Fibroblast of skin of back (primary cell): ENCODE measurements around the gene TEAD4.

Experiments used
- DNase-seq: peaks from one replicate; pipeline ENCODE4 v3.0.0-alpha.2; 2013

The TEAD4 gene

DNA sequence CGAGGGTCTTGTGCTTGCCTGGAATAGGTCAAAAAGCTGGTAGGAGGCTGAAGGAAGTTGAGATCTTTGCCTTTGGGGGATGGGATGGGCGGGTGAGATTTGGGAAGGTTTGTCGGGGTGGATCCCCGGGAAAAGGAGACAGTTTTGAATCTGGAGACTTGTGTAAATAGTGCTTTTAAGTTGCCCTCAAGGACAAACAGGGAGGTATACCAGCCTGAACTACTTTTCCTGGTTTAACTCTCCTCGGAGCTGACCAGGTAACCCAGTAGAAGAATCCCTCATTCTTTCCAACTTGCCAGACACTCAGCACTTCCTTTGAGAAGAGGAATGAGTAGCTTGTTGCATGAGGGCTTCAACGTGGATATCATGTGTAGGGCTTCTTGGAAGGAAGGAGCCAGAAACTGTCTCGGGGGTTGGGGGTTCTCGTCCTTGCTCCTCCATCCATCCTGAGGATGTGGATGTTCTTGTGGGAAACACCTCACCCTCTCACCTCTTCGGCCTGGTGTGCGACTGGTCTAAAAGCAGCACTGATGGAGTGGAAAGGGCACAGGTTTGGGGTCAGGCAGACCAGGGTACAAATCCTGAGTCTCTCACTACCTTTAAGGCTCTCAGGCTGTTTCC lies 1.9 kb downstream of the TEAD4 start:
- no peak for DNase-seq

DNA sequence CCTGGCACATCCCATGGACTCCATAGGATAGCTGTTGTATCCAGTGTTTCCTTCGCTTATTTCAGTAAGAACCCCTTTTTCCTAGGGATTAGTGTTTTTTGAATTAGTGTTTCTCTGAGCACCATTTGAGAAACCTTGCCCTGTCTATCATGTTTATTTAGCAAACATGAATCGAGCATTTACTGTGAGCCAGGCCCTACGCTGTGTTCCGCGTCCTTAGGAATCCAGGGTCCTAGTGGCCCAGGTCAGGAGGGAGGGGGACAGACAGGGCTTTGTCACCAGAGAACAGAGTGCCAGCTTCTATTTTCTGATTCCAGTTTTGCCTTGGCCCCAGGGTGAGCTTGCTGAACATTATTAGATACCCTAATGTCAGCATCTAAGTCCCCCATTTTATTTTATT lies 2.5 kb downstream of the TEAD4 start:
- DNase-seq, result no peak

DNA sequence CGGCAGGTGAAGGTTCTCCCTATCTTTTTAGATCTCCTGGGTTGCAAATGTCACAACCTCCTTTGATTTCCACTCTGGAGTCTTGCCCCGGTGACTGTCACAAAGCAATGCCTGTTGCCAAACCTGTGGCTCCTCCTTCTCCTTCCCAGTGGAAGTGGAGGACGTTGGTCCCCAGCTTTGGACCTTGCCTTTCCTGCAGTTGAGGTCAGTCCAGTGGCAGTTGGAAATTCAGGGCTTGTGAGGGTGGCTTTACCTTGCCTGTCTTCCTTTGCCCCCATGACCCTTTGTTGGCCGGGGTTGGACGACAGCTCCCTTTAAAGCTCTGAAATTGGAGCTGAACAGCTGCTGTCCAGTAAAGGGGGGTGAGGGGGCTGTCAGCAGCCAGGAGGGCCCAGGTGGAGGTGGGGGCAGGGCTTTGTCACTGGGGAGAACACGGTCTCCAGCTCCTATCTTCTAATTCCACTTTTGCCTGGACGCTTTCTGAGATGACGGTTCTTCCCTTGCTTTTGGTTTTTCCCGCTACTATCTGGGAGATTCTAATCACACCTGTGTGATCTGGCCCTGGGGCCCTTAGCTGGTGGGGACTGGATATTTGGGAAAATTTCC lies 4.1 kb downstream of the TEAD4 start:
- no peak for DNase-seq

DNA sequence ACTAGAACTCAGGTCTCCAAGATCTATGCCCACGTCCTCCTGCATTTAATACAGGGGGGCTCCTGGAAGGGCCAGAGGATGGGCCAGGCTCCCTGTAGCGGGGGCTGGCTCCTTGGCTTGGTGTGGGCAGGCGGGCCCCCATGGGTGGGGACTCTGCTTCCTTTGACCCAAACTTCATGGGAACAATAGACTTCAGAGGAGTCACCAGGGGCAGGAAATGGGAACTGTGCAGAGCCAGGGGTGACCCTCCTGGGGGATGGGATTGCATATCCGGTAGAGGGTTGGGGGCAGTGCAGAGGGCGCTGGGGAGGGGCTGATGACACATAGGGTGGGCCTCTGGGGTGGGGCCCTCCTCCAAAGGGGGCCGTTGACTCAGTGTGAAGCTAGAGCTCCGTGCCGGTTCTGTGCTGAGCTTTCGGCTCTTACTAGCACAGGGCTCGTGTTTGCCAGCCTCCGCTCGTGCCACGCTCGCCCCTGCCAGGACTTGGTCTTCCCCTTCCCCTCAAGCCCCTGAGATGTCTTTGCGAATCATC lies 4.6 kb downstream of the TEAD4 start:
- DNase-seq, result peak; percentile 84

DNA sequence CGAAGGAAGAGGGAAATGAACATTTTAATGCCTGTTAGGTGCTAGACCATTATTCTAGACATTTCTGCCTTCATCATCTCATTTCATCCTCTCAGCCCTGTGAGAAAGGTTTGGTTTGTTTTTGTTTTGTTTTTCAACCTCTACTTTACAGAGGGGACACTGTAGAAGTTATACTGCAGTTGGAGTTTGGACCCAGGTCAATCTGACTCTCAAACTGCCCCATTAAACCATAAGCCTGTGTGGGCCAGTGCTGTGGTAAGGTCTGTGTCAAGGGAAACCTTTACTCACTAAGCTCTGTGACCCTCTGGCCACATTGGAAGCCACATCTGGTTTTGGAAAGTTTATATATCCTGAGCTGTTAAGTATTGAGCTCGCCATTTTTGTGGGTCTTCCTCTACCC lies 8.5 kb downstream of the TEAD4 start:
- no peak for DNase-seq

DNA sequence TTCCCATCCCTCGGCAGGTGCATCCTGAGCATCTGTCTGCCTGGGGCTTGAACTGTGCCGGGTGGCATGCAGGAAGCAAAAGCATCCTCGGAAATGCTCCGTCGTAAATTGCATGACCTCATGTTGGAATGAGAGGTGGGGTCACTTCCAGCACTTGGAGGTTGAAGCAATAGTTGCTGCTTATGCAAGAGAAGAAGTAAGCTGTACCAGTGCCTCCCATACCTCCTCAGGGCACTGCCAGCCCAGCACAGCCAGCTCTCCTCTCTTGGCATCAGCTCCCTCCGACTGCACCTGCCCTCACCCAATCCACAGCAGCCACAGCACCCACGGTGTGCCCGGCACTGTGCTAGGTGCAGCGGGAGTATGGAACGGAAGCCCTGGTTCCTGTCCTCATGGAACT lies 11.5 kb downstream of the TEAD4 start:
- DNase-seq, result no peak

DNA sequence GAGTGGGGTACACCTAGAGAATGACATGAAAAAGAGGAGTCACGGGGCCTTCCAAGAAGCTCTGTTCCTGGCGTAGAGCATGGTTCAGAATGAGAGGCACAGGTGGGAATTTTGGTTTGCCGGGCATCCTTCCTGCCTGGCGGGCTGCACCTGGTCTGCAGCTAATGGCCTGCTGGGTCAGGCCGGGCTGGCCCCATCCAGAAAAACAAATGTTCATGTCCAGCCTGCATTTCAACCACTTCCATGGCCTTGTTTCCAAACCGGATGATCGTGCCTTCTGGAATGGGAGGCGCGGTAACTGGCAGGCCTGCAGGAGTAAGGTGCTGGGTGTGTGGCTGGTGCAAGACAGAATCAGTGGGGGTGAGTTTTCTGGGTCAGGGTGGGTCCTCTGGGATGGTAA lies 14.4 kb downstream of the TEAD4 start:
- DNase-seq, result no peak

DNA sequence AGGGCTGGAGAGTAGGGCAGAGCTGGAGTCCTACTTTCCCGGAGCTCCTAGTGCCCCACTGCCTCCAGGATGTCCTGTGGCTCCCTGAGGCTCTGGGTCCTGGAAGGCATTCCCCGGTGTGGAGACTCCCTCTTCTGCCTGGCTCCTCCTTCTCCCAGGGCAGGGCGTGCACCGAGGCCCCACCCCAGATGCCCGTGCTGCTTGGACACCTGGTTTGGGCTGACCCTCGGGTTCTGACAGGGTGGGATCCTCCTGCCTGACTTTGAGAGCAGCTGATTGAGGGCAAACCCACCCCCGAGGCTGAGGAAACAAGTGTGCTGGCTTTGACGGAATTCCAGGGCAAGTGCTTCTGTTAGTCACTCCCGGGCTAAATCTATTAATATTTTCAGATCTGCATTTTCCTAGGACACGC lies 15.4 kb downstream of the TEAD4 start:
- DNase-seq, result peak; percentile 55

DNA sequence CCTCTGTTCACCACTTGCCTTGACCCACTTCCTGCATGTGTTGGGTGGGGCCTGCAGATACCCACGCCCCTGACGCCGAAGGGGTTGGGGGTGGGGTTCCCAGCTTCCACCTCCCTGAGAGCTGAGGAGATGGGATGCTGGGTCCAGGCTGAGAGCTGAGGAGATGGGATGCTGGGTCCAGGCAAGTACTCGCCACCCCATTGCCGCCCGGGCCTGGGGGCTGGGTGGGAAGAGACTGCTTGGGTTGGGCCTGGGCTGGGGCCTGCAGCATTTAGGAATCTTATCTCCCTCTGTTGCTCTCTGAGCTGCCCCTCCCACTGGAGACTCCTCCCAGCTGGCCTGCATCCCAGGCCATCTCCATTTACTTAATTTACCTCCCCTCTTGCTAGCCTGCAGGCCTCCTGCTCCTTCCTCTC lies 17.4 kb downstream of the TEAD4 start:
- DNase-seq, result no peak

DNA sequence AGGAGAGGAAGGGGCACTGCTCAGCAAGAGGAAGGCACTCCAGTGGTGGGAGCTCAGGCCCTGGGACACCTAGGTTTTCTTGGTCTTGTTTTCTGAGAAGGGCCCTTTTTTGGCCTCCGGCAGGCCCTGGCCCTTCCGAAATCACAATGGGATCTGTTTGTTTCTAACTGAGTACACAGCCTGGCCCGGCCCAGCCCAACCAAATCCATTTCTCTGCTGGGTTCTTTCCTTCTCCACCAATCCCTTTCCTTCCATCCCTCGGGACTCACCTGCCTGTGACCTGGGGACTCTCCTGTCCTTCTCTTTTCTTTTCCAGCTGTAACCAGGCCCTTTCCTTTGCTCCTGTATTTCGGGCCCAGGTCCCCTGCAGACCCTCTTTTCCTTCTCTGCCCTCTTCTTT lies 18.6 kb downstream of the TEAD4 start:
- no peak for DNase-seq

DNA sequence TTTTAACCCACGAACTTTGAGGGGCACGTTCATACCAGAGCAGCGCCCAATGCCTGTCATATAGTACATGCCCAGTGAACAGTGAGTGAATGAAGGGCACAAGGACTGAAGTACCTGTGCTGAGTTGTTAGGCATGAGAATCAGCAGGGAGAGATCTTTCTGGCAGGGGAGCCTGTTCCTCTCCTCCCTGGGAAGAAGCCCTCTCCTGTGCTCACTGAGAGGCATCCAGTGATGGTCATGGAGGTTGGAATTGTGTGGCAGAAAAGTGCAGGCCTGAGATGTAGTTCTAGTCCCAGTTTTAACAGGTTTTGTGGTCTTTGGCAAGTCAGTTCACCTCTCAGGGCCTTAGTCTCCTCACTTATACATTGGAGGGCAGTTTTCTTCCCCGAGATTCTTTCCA lies 20.6 kb downstream of the TEAD4 start:
- DNase-seq, result no peak

DNA sequence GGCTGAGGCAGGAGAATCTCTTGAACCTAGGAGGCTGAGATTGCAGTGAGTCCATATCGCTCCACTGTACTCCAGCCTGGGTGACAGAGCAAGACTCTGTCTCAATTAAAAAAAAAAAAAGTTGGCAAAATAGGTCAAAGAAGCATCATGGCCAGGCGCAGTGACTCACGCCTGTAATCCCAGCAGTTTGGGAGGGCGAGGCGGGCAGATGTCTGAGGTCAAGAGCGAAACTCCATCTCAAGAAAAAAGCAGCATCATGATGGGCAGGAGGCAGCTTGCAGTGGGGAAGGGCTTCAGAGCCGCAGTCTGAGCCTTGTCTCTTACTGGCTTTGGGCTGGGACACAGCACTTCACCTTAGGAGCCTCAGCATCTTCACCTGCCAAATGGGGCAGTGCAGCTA lies 21.4 kb downstream of the TEAD4 start:
- DNase-seq, result no peak

DNA sequence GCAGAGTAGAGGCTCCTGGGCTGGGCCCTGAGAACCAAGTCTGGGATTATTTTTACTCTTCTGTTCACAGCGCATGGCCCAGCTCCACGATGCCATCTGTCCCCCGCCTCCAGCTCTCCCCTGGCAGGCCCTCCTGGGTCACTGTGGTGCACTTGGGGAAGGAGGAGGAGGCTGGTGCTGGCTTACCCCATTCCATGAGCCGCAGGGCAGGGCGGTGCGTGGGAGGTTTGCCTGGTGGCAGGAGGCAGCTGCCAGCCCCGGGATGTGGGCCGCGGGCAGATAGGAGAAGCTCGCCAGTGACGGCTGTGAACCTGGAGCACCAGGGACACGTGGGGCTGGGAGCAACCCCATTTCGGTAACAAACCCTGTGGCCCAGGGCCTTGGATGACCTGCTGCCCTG lies 23.2 kb downstream of the TEAD4 start:
- no peak for DNase-seq

DNA sequence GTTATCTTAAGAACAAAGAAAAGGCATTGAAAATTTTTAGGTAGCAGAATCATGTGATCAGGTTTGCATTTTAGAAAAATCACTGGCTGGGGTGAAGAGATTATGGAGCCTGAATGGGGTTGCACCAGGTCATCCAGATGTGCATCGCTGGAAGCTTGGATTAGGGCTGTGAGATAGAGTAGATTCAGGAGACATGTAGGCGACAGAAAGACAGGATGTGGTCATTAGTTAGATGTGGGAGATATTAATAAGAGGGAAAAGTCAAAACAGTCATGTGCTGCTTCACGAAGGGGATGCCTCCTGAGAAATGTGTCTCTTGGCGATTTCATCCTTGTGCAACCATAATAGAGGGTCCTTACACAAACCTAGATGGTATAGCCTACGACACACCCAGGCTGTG lies 25.1 kb downstream of the TEAD4 start:
- DNase-seq, result no peak

DNA sequence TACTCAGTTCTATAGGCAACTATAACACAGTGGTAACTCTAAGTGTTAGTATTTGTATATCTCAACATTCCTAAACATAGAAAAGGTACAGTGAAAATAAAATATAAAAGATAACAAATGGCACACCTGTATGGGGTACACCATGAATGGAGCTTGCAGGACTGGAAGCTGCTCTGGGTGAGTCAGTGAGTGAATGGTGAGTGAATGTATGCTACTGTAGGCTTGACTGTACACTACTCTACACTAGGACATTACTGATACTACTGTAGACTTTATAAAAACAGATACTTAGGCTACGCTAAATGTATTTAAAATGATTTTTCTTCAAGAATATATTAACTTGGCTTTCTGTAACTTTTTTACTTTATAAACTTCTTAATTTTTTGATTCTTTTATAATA lies 25.5 kb downstream of the TEAD4 start:
- DNase-seq, result no peak

DNA sequence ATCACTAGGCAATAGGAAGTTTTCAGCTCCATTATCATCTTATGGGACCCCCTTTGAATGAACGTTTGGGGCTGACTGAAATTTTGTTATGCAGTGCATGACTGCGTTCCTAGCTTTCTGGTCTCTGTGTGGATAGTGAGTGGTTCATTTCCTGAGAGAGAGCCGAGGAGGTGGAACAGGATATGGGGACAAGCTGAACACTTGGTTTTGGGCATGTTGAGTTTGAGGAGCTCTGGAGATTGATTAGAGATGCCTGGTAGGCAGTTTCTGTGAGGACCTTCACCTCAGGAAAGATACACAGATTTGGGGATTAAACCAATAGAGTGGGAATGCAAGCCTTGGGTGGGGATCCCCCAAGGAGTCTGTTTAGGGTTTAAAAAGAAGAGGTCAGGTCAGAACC lies 27.7 kb downstream of the TEAD4 start:
- no peak for DNase-seq

DNA sequence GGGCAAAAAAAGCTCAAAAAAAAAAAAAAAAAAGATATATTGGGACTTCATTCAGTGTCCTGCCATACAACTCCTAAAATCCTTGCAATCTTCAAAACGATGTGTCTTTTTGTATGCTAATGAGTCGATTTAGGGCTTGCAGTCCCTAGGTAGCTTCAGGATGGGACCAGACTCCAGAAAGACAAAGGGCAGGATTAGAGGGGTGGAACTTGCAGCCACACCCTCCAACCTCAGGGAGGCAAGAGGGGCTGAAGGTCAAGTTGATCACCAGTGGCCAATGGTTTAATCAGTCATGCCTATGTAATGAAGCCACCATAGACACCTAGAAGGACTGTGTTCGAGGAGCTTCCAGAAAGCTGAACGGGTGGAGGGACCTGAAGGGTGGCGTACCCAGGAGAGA lies 29.3 kb downstream of the TEAD4 start:
- DNase-seq, result no peak

DNA sequence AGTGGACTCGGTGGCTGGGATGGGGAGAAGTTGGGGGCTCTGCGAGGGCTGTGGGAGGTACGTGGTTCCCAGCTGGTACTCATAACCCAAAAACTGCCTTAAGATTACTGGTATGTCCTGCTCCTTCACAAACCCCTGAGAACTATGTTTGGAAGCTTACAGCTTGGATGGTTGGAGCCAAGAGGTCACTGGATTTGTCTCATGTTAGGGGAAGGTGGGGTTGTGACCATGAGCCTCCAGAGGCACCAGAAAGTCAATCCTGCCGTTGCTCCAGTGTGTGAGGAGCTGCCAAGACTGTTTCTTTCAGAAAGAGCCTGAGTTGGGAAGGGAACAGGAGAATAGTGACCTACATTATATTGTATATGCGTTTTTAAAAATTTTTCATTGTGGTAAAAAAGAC lies 33.5 kb downstream of the TEAD4 start:
- DNase-seq, result no peak

DNA sequence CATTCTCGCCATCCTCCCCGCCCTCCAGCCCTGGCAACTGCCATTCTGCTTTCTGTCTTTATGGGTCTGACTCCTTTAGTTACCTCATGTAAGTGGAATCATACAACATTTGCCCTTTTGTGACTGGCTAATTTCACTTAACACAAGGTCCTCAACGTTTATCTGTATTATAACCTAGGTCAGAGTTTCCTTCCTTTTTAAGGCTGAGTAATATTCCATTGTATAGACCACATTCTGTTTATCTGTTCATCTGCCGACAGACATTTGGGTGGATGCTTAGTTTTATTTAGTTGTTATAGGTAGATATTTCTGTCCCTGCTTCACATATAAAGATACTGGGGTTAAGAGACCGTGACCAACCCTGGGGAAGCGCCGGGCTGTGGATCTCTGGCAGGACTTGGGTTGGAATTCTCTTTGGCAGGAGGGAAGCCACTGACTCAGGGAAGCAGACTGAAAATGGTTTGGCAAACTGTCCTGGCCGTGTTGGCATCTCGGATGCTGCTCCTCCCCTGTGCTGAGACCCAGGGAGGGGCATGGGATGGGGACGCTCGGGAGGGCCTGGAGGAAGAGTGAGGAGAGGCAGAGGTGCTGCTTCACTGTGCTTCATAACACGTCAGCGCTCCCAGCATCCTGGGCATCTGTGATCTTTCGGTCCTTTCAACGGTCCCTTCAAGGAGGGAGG lies 38.9 kb downstream of the TEAD4 start:
- no peak for DNase-seq

DNA sequence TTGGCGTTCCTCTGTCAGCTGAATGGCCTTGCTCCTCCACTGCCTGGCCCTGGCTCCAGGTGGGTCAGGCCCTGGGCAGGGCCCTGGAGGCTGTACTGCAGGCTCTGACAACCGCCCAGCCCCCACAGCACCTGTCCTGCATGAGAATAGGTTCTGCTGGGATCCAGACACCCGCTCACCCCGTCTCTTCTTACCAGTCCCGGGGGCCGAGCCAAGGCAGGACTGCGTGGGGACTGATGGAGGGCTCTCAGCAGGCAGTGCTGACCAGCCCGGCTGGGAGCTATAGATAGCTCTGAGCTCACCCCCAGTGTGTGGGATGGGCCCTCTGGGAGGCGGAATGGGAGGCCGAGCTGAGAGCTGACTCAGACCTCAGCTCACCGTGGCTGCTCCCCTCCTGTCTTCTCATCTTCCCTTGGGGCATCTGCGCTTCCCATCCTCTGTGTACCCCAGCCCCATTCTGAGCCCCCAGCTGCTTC lies 39.6 kb downstream of the TEAD4 start:
- DNase-seq, result peak; percentile 90

DNA sequence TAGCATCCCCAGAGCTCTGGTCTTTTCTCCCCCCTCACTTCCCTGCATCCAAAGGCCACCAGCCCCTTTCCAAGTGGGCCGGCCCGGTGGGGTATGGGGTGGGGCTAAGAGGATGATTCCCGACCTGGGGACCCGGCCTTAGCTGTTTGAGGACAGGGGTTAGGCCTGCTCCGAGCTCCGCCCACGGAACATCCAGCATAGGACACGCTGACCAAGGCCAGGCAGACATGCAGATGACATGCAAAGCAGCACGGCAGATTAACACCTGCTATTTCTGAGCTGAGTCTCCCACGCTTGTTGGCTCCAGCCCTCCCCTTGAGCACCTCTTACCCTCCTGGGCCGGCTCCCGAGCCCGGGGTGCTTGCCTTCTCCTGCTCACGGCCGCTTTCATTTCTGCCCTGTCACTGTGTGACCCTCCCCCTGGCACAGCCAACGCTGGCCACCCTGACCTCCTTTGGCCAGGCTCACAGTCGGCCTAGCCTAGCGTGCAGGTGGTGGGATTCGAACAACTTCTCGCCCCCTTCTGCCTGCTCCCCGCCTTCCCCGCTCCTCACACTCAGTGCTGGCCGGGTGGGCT lies 40.2 kb downstream of the TEAD4 start:
- DNase-seq, result no peak

DNA sequence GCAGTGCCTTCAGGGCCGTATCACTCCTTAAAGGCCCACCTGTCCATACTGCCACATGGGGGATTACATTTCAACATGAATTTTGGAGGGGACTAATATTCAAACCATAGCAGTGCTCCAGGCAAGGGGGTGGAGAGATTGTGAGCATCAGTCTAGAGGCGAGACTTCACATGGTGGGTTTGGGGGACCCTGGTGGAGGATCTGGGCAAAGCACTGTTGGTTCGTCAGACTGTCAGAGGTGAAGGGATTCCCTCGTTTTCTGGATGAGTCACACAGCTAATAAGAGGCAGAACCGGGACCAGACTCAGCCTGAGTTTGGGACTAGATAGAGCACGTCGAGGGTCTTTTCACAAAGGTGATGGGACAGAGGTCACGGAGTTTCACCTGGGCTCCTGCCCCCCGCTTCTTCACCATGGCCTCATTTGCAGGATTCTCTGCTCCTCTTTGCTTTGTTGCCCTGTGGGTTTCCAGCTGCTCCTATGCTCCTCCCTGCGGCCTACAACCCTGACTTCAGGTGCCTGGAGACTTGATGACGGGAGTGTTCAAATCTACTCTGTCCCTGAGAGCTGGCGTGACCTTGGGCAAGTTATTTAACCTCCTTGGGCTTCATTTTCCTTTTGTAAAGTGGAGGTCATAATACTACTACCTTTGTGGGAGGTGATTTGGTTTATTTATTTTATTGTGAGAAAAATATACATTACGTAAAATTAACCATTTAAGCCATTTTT lies 41.5 kb downstream of the TEAD4 start:
- no peak for DNase-seq

DNA sequence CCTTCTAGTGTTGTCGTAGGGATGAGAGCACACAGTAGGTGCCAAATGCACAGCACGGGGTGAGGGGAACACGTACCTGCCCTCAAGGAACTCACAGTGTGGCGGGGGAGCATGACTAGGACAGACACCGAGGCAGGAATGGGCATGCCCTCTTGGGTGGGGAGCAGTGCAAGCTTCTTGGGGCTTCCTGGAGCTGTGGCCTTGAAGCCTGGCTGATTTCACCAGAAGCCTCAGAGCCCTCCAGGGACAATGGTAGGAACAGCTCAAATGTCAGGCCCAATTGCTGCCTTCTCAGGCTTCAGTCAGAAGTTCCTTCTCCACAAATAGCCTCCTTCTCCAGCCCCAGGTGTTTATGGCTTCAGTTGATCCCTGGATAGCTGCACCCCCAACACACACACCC lies 43.4 kb downstream of the TEAD4 start:
- DNase-seq, result no peak
